ENCODE results near the gene MRC1. TPM values are rescaled to one million over a fixed set of nuclear protein-coding genes. Genes with fewer than 3 reads are reported as not detected.

The MRC1 gene
- total RNA-seq, 1 experiment from 2014 or later = 0.37 TPM

DNA sequence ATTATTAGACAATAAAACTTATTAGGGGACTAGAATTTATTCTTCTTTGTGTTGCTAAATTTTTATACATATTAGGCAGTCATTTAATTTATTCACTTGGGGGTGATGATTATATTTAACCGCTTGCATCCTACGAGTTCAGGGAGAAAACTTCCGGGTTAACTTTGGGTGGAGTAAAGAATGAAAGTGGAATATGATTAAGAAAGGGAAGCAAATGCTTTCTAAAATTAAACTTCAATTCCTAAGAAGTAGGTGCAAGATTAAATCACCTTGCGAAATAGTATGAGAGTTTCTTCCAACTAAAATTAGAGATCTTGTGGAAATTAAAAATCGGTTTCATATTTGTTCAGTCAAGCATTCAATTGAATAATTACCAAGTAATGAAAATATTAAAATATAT, 33.5 kb downstream of the MRC1 start:
- no TSS peak for BruUV-seq (replicated peaks)
- Histone ChIP-seq H3K4me2 (ENCODE audit: low read length) (no peak overlapping the region), H3K4me3 (replicated peaks in 1 of 2; ENCODE audit: low read depth in 1 of 2, low read length in 2 of 2) (no peak overlapping the region), H3K9me2 (ENCODE audit: insufficient read depth) (no peaks in the 10 kb centered on the region), H3K27ac (ENCODE audit: low read depth, low read length) (no peak overlapping the region), H3K36me3 (ENCODE audit: control insufficient read depth in 1 of 2, insufficient read depth in 2 of 2, low read length in 2 of 2) (no peaks in the 10 kb centered on the region), H2AFZ (ENCODE audit: low read depth, low read length, poor library complexity, severe bottlenecking) (no peak overlapping the region), H3K9ac (ENCODE audit: low read length) (no peak overlapping the region), H3K27me3 (ENCODE audit: insufficient read depth, low read length) (no peaks in the 10 kb centered on the region), H3K79me2 (ENCODE audit: insufficient read depth, low read length) (no peaks in the 10 kb centered on the region), H3K9me3 (ENCODE audit: control insufficient read depth in 1 of 2, insufficient read depth in 1 of 2, low read depth in 1 of 2, low read length in 2 of 2) (no peaks in the 10 kb centered on the region), H3K4me1 (ENCODE audit: control insufficient read depth in 1 of 2, insufficient read depth in 2 of 2, low read length in 2 of 2) (peaks cover 0 to 4% of the 10 kb centered on the region in 2 experiments; a peak in 1 of 4 replicates), H4K20me1 (ENCODE audit: insufficient read depth) (no peaks in the 10 kb centered on the region)
- ATAC-seq = no peak
- RAD21 ChIA-PET (ENCODE audit: low non-redundant PET in 1 of 2, low total read pairs in 2 of 2, uncharacterized antibody in 2 of 2, unreplicated experiment in 2 of 2) = no interaction called here
- POLR2A ChIA-PET = no interaction called here
- CTCF ChIA-PET = no interaction called here
- no peak for DNase-seq (ENCODE audit: low read depth, low spot score)
- no peak for TF ChIP-seq ZNF274 (IDR thresholded peaks at IDR 0.05; ENCODE audit: low read depth, low read length)
- TF ChIP-seq EGR1 (IDR thresholded peaks at IDR 0.05; ENCODE audit: low read depth) = no peak
- TF ChIP-seq, protein P1, sequence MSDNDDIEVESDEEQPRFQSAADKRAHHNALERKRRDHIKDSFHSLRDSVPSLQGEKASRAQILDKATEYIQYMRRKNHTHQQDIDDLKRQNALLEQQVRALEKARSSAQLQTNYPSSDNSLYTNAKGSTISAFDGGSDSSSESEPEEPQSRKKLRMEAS (IDR thresholded peaks at IDR 0.05) = no peak
- TF ChIP-seq ELF1 (IDR thresholded peaks at IDR 0.05; ENCODE audit: borderline replicate concordance, low read depth) = no peak
- TF ChIP-seq SP1 (IDR thresholded peaks at IDR 0.05; ENCODE audit: low read depth) = no peak
- TF ChIP-seq RAD21 (IDR thresholded peaks at IDR 0.05; ENCODE audit: low read depth) = no peak
- TF ChIP-seq JUND (IDR thresholded peaks at IDR 0.05) = no peak
- TF ChIP-seq SRF (IDR thresholded peaks at IDR 0.05; ENCODE audit: low read depth) = no peak
- no peak for TF ChIP-seq SIN3A (IDR thresholded peaks at IDR 0.05; ENCODE audit: low read depth)
- TF ChIP-seq, protein P2, sequence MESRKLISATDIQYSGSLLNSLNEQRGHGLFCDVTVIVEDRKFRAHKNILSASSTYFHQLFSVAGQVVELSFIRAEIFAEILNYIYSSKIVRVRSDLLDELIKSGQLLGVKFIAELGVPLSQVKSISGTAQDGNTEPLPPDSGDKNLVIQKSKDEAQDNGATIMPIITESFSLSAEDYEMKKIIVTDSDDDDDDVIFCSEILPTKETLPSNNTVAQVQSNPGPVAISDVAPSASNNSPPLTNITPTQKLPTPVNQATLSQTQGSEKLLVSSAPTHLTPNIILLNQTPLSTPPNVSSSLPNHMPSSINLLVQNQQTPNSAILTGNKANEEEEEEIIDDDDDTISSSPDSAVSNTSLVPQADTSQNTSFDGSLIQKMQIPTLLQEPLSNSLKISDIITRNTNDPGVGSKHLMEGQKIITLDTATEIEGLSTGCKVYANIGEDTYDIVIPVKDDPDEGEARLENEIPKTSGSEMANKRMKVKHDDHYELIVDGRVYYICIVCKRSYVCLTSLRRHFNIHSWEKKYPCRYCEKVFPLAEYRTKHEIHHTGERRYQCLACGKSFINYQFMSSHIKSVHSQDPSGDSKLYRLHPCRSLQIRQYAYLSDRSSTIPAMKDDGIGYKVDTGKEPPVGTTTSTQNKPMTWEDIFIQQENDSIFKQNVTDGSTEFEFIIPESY (IDR thresholded peaks at IDR 0.05; ENCODE audit: extremely low read depth, insufficient replicate concordance, low read length) = no peak
- TF ChIP-seq POLR2AphosphoS5 (IDR thresholded peaks at IDR 0.05; ENCODE audit: low read depth, low read length) = no peak
- TF ChIP-seq TCF7L2 (IDR thresholded peaks at IDR 0.05; ENCODE audit: borderline replicate concordance, extremely low read depth, insufficient read depth, insufficient read length) = no peak
- TF ChIP-seq, protein P3, sequence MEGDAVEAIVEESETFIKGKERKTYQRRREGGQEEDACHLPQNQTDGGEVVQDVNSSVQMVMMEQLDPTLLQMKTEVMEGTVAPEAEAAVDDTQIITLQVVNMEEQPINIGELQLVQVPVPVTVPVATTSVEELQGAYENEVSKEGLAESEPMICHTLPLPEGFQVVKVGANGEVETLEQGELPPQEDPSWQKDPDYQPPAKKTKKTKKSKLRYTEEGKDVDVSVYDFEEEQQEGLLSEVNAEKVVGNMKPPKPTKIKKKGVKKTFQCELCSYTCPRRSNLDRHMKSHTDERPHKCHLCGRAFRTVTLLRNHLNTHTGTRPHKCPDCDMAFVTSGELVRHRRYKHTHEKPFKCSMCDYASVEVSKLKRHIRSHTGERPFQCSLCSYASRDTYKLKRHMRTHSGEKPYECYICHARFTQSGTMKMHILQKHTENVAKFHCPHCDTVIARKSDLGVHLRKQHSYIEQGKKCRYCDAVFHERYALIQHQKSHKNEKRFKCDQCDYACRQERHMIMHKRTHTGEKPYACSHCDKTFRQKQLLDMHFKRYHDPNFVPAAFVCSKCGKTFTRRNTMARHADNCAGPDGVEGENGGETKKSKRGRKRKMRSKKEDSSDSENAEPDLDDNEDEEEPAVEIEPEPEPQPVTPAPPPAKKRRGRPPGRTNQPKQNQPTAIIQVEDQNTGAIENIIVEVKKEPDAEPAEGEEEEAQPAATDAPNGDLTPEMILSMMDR (IDR thresholded peaks at IDR 0.05 in 2 of 3, conservative IDR thresholded peaks at IDR 0.05 in 1 of 3; ENCODE audit: borderline replicate concordance in 1 of 3, insufficient read depth in 1 of 3, low read depth in 2 of 3, low read length in 2 of 3) = no peak
- no peak for TF ChIP-seq POLR2A (IDR thresholded peaks at IDR 0.05; ENCODE audit: borderline replicate concordance, extremely low read depth, insufficient read depth, insufficient read length)
- no peak for TF ChIP-seq CEBPB (IDR thresholded peaks at IDR 0.05; ENCODE audit: low read depth)
- TF ChIP-seq ZFX (IDR thresholded peaks at IDR 0.05) = no peak
- no peak for TF ChIP-seq CBX3 (IDR thresholded peaks at IDR 0.05; ENCODE audit: low read depth)
- intact Hi-C loops (cut with micrococcal nuclease) = loop anchor here (10.0 kb wide), 1 partner anchor 1968 kb away; no protein-coding TSS in a partner anchor

Data from HCT116 (cell line).